SK-N-SH (cell line): ENCODE measurements around the gene ABHD12. TPM values are rescaled to one million over a fixed set of nuclear protein-coding genes. Genes with fewer than 3 reads are reported as not detected.

ENCODE experiments used
- CTCF ChIA-PET: fragments of 300-600, 350-600 bp; formaldehyde crosslinking; extraction: SDS; loops from one replicate; lab custom pipeline; 2021; lab: Yijun Ruan, JAX
- POLR2A ChIA-PET: fragments of 350-600 bp; sonication (Branson Sonifier 250); formaldehyde crosslinking; extraction: SDS; loops from one replicate; lab custom pipeline; 2020; ENCODE audit warnings: antibody characterized with exemption, inconsistent platforms; lab: Yijun Ruan, JAX
- DNase-seq: peaks from one replicate; pipeline ENCODE4 v3.0.0; 2012
- H2AFZ ChIP-seq: fragments of 200-600 bp; sonication (generic); 2 replicates; pipeline ENCODE4 v1.8.1; 2016; ENCODE audit warnings: antibody characterized with exemption, mild to moderate bottlenecking, low read depth
- H3F3A ChIP-seq: fragments of 200-600 bp; sonication (generic); replicated peaks from 2 replicates; pipeline ENCODE3; 2016; ENCODE audit warnings: antibody characterized with exemption, mild to moderate bottlenecking; ENCODE audit not compliant: insufficient read depth
- H3K27ac ChIP-seq, 2 experiments: fragments of 200-500 bp in 1 of 2; fragments of 200-600 bp in 1 of 2; sonication (Bioruptor generic) in 1 of 2; sonication (generic), shearing (Covaris generic) in 1 of 2; 2 replicates each; pipeline versions ENCODE4 v1.5.1 to v1.6.1; 2014 to 2016; ENCODE audit warnings: low read depth in 2 of 2, inconsistent platforms in 1 of 2, low read length in 1 of 2, mild to moderate bottlenecking in 1 of 2, mixed read lengths in 1 of 2
- H3K27me3 ChIP-seq: fragments of 200-600 bp; sonication (generic), shearing (Covaris generic); 2 replicates; pipeline ENCODE4 v1.6.1; 2016; ENCODE audit warnings: mixed run types; ENCODE audit not compliant: insufficient read depth
- H3K36me3 ChIP-seq, 2 experiments: fragments of 200-500 bp in 1 of 2; fragments of 200-600 bp in 1 of 2; sonication (Bioruptor generic) in 1 of 2; sonication (generic) in 1 of 2; replicated peaks in 1 of 2; 2 replicates each; pipeline versions ENCODE3 to v1.5.1; 2014 to 2016; ENCODE audit warnings: low read length in 1 of 2, mild to moderate bottlenecking in 1 of 2; ENCODE audit not compliant: insufficient read depth in 2 of 2, control insufficient read depth in 1 of 2
- H3K4me1 ChIP-seq, 2 experiments: fragments of 200-500 bp in 1 of 2; fragments of 200-600 bp in 1 of 2; sonication (Bioruptor generic) in 1 of 2; sonication (generic), shearing (Covaris generic) in 1 of 2; 2 replicates each; pipeline versions ENCODE4 v1.5.1 to v1.6.1; 2014 to 2016; ENCODE audit warnings: low read depth in 1 of 2, low read length in 1 of 2, mixed run types in 1 of 2; ENCODE audit not compliant: insufficient read depth in 2 of 2, control insufficient read depth in 1 of 2
- H3K4me2 ChIP-seq: fragments of 200-600 bp; sonication (generic), shearing (Covaris generic); 2 replicates; pipeline ENCODE4 v1.6.1; 2017; ENCODE audit warnings: mixed run types
- H3K4me3 ChIP-seq, 2 experiments: fragments of 200-500 bp in 1 of 2; fragments of 200-600 bp in 1 of 2; sonication (Bioruptor generic) in 1 of 2; sonication (generic), shearing (Covaris generic) in 1 of 2; 2 replicates each; pipeline versions ENCODE4 v1.5.1 to v1.8.1; 2014 to 2016; ENCODE audit warnings: low read depth in 2 of 2, inconsistent platforms in 1 of 2, low read length in 1 of 2, mild to moderate bottlenecking in 1 of 2, mixed read lengths in 1 of 2, moderate library complexity in 1 of 2
- H3K79me2 ChIP-seq: fragments of 200-600 bp; sonication (generic); 2 replicates; pipeline ENCODE4 v1.8.1; 2017; ENCODE audit warnings: mild to moderate bottlenecking; ENCODE audit not compliant: insufficient read depth
- H3K9ac ChIP-seq: fragments of 200-600 bp; sonication (generic); 2 replicates; pipeline ENCODE4 v1.6.1; 2017; ENCODE audit warnings: mixed run types
- H3K9me2 ChIP-seq: fragments of 200-600 bp; sonication (generic); 2 replicates; pipeline ENCODE4 v1.6.1; 2017; ENCODE audit warnings: mixed run types
- H3K9me3 ChIP-seq: fragments of 200-600 bp; sonication (generic); 2 replicates; pipeline ENCODE4 v1.6.1; 2017; ENCODE audit warnings: mixed run types, mild to moderate bottlenecking, moderate library complexity
- H4K20me1 ChIP-seq: fragments of 200-600 bp; sonication (generic); 2 replicates; pipeline ENCODE4 v1.6.1; 2017; ENCODE audit warnings: mild to moderate bottlenecking, mixed run types; ENCODE audit not compliant: insufficient read depth
- EP300 ChIP-seq, 2 experiments: IDR thresholded peaks; 2 replicates each; pipeline versions ENCODE4 v1.4.0 to v1.6.1; 2012; ENCODE audit warnings: borderline replicate concordance in 1 of 2, low read depth in 1 of 2, low read length in 1 of 2
- FOSL2 ChIP-seq: IDR thresholded peaks from 2 replicates; pipeline ENCODE4 v1.4.0; 2012; ENCODE audit warnings: low read depth, mild to moderate bottlenecking, moderate library complexity, borderline replicate concordance
- FOXM1 ChIP-seq: IDR thresholded peaks from 2 replicates; pipeline ENCODE4 v1.4.0; 2012; ENCODE audit warnings: low read depth, mild to moderate bottlenecking
- JUND ChIP-seq: IDR thresholded peaks from 2 replicates; pipeline ENCODE4 v1.4.0; 2012
- MEF2A ChIP-seq: IDR thresholded peaks from 2 replicates; pipeline ENCODE4 v1.4.0; 2012; ENCODE audit warnings: low read depth, borderline replicate concordance
- NRF1 ChIP-seq: IDR thresholded peaks from 2 replicates; pipeline ENCODE4 v1.6.1; 2012; ENCODE audit warnings: low read depth, mild to moderate bottlenecking, low read length
- RCOR1 ChIP-seq: fragments of 150-350 bp; IDR thresholded peaks from 2 replicates; pipeline ENCODE4 v1.6.1; 2017; ENCODE audit warnings: antibody characterized with exemption, low read length
- TAF1 ChIP-seq: IDR thresholded peaks from 2 replicates; pipeline ENCODE4 v1.6.1; 2012; ENCODE audit warnings: low read depth, mild to moderate bottlenecking, low read length, moderate library complexity, borderline replicate concordance
- TCF12 ChIP-seq: IDR thresholded peaks from 2 replicates; pipeline ENCODE4 v1.4.0; 2012
- TEAD4 ChIP-seq: IDR thresholded peaks from 2 replicates; pipeline ENCODE4 v1.4.0; 2012; ENCODE audit warnings: mild to moderate bottlenecking, borderline replicate concordance; ENCODE audit not compliant: insufficient read depth
- WGBS: methylation state at CpG from one replicate; pipeline ENCODE4 v1.1.6; 2017; ENCODE audit warnings: low lambda C conversion rate; 5-methylcytosine and 5-hydroxymethylcytosine counted together
- polyA plus RNA-seq, 3 experiments: library from polyadenylated mRNA; depleted of rRNA; stranded (reverse); fragments of >200 nt; gene quantifications; 2 replicates each; pipeline ENCODE4 v1.2.3, GENCODE V29; 2012
- TF ChIP-seq, protein P1 (sequence below): IDR thresholded peaks from 2 replicates; pipeline ENCODE4 v1.4.0; 2012; ENCODE audit warnings: low read depth, borderline replicate concordance
- TF ChIP-seq, protein P2 (sequence below): IDR thresholded peaks from 2 replicates; pipeline ENCODE4 v1.4.0; 2012; ENCODE audit warnings: low read depth, borderline replicate concordance
- TF ChIP-seq, protein P3 (sequence below): fragments of 150-350 bp; IDR thresholded peaks from 2 replicates; pipeline ENCODE4 v1.6.1; 2016; ENCODE audit warnings: mild to moderate bottlenecking, low read depth, low read length
- TF ChIP-seq, protein P4 (sequence below): fragments of 150-350 bp; IDR thresholded peaks from 2 replicates; pipeline ENCODE4 v1.6.1; 2017; ENCODE audit warnings: antibody characterized with exemption, low read length, low read depth, borderline replicate concordance
- TF ChIP-seq, protein P5 (sequence below): IDR thresholded peaks from 2 replicates; pipeline ENCODE4 v1.4.0; 2012; ENCODE audit warnings: low read depth
- TF ChIP-seq, protein P6 (sequence below): IDR thresholded peaks from 2 replicates; pipeline ENCODE4 v1.6.1; 2012; ENCODE audit warnings: mild to moderate bottlenecking, low read depth, low read length, moderate library complexity
- TF ChIP-seq, protein P7 (sequence below): IDR thresholded peaks from 2 replicates; pipeline ENCODE4; 2012

The ABHD12 gene
- polyA plus RNA-seq, 1 of the 3 experiments (the other 2 are of a cell fraction): 33.5 TPM

DNA sequence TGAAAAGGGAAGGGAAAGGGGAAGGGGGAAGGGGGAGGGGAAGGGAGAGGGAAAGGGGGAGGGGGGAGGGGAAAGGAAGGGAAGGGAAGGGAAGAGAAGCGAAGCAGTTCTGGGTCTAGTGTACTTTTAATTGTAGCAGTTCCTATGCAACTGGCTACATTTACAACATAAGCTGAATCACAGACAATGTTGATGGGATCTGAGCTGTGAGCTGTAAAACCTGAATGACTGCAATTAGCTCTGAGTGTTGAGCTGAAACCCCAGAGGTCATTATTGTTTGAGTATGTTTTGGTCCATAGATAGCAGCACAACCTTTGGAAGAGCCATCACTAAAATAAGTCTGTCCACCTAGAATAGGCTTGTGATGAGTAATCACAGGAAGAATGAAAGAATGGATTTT, 7.2 kb upstream of the ABHD12 start:
- Histone ChIP-seq H3K27me3 (no peaks in the 10 kb centered on the region), H3K79me2 (no peaks in the 10 kb centered on the region), H3K9ac (no peak overlapping the region), H3K4me2 (no peak overlapping the region), H3K27ac (no peak overlapping the region), H4K20me1 (no peaks in the 10 kb centered on the region), H3K4me3 (no peak overlapping the region), H2AFZ (no peak overlapping the region), H3K4me1 (0 out of 4 replicates have a peak, but pooled peaks cover 0 to 3% of the 10 kb centered on the region in 2 experiments), H3K9me2 (no peaks in the 10 kb centered on the region), H3F3A (no peaks in the 10 kb centered on the region), H3K9me3 (0 out of 2 replicates have a peak, but pooled peaks cover under 1% of the 10 kb centered on the region), H3K36me3 (no peaks in the 10 kb centered on the region)
- POLR2A ChIA-PET: interaction anchor here (1.1 kb wide), 1 partner anchor 76 kb away, joined by 3 read pairs; no protein-coding TSS in a partner anchor
- TF ChIP-seq, protein P1, sequence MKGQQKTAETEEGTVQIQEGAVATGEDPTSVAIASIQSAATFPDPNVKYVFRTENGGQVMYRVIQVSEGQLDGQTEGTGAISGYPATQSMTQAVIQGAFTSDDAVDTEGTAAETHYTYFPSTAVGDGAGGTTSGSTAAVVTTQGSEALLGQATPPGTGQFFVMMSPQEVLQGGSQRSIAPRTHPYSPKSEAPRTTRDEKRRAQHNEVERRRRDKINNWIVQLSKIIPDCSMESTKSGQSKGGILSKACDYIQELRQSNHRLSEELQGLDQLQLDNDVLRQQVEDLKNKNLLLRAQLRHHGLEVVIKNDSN: no peak
- TF ChIP-seq, protein P2, sequence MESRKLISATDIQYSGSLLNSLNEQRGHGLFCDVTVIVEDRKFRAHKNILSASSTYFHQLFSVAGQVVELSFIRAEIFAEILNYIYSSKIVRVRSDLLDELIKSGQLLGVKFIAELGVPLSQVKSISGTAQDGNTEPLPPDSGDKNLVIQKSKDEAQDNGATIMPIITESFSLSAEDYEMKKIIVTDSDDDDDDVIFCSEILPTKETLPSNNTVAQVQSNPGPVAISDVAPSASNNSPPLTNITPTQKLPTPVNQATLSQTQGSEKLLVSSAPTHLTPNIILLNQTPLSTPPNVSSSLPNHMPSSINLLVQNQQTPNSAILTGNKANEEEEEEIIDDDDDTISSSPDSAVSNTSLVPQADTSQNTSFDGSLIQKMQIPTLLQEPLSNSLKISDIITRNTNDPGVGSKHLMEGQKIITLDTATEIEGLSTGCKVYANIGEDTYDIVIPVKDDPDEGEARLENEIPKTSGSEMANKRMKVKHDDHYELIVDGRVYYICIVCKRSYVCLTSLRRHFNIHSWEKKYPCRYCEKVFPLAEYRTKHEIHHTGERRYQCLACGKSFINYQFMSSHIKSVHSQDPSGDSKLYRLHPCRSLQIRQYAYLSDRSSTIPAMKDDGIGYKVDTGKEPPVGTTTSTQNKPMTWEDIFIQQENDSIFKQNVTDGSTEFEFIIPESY: no peak
- TF ChIP-seq, protein P3, sequence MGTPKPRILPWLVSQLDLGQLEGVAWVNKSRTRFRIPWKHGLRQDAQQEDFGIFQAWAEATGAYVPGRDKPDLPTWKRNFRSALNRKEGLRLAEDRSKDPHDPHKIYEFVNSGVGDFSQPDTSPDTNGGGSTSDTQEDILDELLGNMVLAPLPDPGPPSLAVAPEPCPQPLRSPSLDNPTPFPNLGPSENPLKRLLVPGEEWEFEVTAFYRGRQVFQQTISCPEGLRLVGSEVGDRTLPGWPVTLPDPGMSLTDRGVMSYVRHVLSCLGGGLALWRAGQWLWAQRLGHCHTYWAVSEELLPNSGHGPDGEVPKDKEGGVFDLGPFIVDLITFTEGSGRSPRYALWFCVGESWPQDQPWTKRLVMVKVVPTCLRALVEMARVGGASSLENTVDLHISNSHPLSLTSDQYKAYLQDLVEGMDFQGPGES: no peak
- TF ChIP-seq, protein P4, sequence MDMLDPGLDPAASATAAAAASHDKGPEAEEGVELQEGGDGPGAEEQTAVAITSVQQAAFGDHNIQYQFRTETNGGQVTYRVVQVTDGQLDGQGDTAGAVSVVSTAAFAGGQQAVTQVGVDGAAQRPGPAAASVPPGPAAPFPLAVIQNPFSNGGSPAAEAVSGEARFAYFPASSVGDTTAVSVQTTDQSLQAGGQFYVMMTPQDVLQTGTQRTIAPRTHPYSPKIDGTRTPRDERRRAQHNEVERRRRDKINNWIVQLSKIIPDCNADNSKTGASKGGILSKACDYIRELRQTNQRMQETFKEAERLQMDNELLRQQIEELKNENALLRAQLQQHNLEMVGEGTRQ: no peak
- TF ChIP-seq JUND (no peak), EP300 (IDR thresholded peaks at IDR 0.05; ENCODE audit: borderline replicate concordance in 1 of 2, low read depth in 1 of 2, low read length in 1 of 2) (no peak), TCF12 (no peak), TEAD4 (no peak), NRF1 (no peak), RCOR1 (no peak), MEF2A (no peak)
- DNase-seq: no peak
- 82% methylated on average over 1 of the region's 1 CpG for WGBS
- CTCF ChIA-PET: interaction anchor here (1.1 to 5.6 kb wide), 12 partner anchors 45 to 404 kb away, joined by 3 to 104 read pairs (median 8); partner anchors contain the start of gene PYGB

DNA sequence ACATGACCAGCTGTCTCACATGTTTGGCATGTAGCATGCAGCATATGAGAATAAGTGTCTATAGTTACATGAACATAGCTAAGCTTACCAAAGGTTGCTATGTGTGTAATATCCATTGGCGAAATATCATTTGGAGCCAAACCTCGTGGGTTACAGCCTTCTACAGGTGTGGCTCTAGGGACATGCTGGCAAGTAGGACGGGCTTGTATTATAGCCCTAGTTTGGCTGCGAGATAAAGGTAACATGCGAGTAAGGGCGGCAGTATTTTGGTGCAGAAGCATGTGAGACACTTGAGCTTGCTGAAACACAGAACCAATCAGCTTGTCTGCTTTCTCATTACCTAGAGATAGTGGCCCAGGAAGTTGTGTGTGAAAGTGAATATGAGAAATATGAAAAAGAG, 6.5 kb upstream of the ABHD12 start:
- POLR2A ChIA-PET: interaction anchor here (1.1 kb wide), 1 partner anchor 76 kb away, joined by 3 read pairs; no protein-coding TSS in a partner anchor
- H3K4me2 ChIP-seq: no peak overlapping the region
- no peaks in the 10 kb centered on the region for H3K9me3 ChIP-seq
- WGBS: 77% methylated on average over 6 of the region's 6 CpGs
- H3K9ac ChIP-seq: no peak overlapping the region
- no peaks in the 10 kb centered on the region for H3K9me2 ChIP-seq
- H3K36me3 ChIP-seq: no peaks in the 10 kb centered on the region
- H3K27me3 ChIP-seq: no peaks in the 10 kb centered on the region
- H3F3A ChIP-seq: no peaks in the 10 kb centered on the region
- no peaks in the 10 kb centered on the region for H3K79me2 ChIP-seq
- H3K4me3 ChIP-seq: no peak overlapping the region
- no peak overlapping the region for H2AFZ ChIP-seq
- DNase-seq: no peak
- H3K27ac ChIP-seq: no peak overlapping the region
- CTCF ChIA-PET: interaction anchor here (0.7 to 5.6 kb wide), 7 partner anchors 8 to 403 kb away, joined by 3 to 104 read pairs (median 4); no protein-coding TSS in a partner anchor
- 0 out of 4 replicates have a peak, but pooled peaks cover 0 to 3% of the 10 kb centered on the region in 2 experiments for H3K4me1 ChIP-seq
- no peaks in the 10 kb centered on the region for H4K20me1 ChIP-seq
- no peak for TF ChIP-seq FOSL2
- TF ChIP-seq, protein P5, sequence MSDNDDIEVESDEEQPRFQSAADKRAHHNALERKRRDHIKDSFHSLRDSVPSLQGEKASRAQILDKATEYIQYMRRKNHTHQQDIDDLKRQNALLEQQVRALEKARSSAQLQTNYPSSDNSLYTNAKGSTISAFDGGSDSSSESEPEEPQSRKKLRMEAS: no peak
- no peak for TF ChIP-seq TAF1
- TF ChIP-seq, protein P6, sequence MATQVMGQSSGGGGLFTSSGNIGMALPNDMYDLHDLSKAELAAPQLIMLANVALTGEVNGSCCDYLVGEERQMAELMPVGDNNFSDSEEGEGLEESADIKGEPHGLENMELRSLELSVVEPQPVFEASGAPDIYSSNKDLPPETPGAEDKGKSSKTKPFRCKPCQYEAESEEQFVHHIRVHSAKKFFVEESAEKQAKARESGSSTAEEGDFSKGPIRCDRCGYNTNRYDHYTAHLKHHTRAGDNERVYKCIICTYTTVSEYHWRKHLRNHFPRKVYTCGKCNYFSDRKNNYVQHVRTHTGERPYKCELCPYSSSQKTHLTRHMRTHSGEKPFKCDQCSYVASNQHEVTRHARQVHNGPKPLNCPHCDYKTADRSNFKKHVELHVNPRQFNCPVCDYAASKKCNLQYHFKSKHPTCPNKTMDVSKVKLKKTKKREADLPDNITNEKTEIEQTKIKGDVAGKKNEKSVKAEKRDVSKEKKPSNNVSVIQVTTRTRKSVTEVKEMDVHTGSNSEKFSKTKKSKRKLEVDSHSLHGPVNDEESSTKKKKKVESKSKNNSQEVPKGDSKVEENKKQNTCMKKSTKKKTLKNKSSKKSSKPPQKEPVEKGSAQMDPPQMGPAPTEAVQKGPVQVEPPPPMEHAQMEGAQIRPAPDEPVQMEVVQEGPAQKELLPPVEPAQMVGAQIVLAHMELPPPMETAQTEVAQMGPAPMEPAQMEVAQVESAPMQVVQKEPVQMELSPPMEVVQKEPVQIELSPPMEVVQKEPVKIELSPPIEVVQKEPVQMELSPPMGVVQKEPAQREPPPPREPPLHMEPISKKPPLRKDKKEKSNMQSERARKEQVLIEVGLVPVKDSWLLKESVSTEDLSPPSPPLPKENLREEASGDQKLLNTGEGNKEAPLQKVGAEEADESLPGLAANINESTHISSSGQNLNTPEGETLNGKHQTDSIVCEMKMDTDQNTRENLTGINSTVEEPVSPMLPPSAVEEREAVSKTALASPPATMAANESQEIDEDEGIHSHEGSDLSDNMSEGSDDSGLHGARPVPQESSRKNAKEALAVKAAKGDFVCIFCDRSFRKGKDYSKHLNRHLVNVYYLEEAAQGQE: no peak
- no peak for TF ChIP-seq FOXM1
- TF ChIP-seq EP300 (IDR thresholded peaks at IDR 0.05; ENCODE audit: borderline replicate concordance in 1 of 2, low read depth in 1 of 2, low read length in 1 of 2): no peak
- TF ChIP-seq, protein P7, sequence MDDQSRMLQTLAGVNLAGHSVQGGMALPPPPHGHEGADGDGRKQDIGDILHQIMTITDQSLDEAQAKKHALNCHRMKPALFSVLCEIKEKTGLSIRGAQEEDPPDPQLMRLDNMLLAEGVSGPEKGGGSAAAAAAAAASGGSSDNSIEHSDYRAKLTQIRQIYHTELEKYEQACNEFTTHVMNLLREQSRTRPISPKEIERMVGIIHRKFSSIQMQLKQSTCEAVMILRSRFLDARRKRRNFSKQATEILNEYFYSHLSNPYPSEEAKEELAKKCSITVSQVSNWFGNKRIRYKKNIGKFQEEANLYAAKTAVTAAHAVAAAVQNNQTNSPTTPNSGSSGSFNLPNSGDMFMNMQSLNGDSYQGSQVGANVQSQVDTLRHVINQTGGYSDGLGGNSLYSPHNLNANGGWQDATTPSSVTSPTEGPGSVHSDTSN: no peak
